BLaER1 treated with 17β-estradiol and CSF1 and Interleukin-3, amounts not matched to agents 10 nM and 100 nM (cell line): ENCODE measurements around the gene PCNX1.

Experiments
- H3K27ac ChIP-seq, 11 experiments: shearing (Covaris generic); formaldehyde crosslinking; 2 replicates each; pipeline ENCODE4 v1.8.1; 2022
- H3K27me3 ChIP-seq, 11 experiments: shearing (Covaris generic); formaldehyde crosslinking; 2 replicates each; pipeline ENCODE4 v1.8.1; 2022
- H3K36me3 ChIP-seq, 11 experiments: shearing (Covaris generic); formaldehyde crosslinking; 2 replicates each; pipeline ENCODE4 v1.8.1; 2022
- H3K4me1 ChIP-seq, 10 experiments: shearing (Covaris generic); formaldehyde crosslinking; 2 replicates each; pipeline ENCODE4 v1.8.1; 2022
- H3K4me2 ChIP-seq, 11 experiments: shearing (Covaris generic); formaldehyde crosslinking; 2 replicates each; pipeline ENCODE4 v1.8.1; 2022
- H3K4me3 ChIP-seq, 10 experiments: shearing (Covaris generic); formaldehyde crosslinking; 2 replicates each; pipeline ENCODE4 v1.8.1; 2022
- H3K9ac ChIP-seq, 11 experiments: shearing (Covaris generic); formaldehyde crosslinking; 2 replicates each; pipeline ENCODE4 v1.8.1; 2022
- H3K9me3 ChIP-seq, 11 experiments: shearing (Covaris generic); formaldehyde crosslinking; replicated peaks in 1 of 11; 2 replicates each; pipeline ENCODE4 v1.8.1; 2022
- H4K20me1 ChIP-seq, 11 experiments: shearing (Covaris generic); formaldehyde crosslinking; 2 replicates each; pipeline ENCODE4 v1.8.1; 2022
- Cebpa-rat ChIP-seq, 11 experiments: shearing (Covaris generic); IDR thresholded peaks; 2 replicates each; pipeline ENCODE4 v1.8.1; 2022

PCNX1 gene

GRCh38 chr14:70887207-70887681 is 20.0 kb upstream of the PCNX1 start:
- peak overlapping the region in 8 of 10 experiments; percentile 1 to 52 (median 23); a peak in 10 of 20 replicates for H3K4me3 ChIP-seq
- peaks cover 0 to 52% (median 0%) of the 10 kb centered on the region in 11 experiments; a peak in 7 of 22 replicates for H3K27me3 ChIP-seq
- H3K4me1 ChIP-seq, result peaks cover 70 to 85% (median 73%) of the 10 kb centered on the region in 10 experiments
- H3K36me3 ChIP-seq, result no peaks in the 10 kb centered on the region
- H3K4me2 ChIP-seq, result peak overlapping the region; percentile 67 to 99 (median 87)
- 0 out of 22 replicates have a peak, but pooled peaks of 1 of the 11 experiments have one; percentile 17 for TF ChIP-seq Cebpa-rat (IDR thresholded peaks at IDR 0.05)
- H3K9ac ChIP-seq, result peak overlapping the region; percentile 31 to 81 (median 61)
- peak overlapping the region; percentile 53 to 87 (median 72) for H3K27ac ChIP-seq
- H3K9me3 ChIP-seq, result no peaks in the 10 kb centered on the region
- peaks cover 0 to 4% (median 0%) of the 10 kb centered on the region in 11 experiments; a peak in 1 of 22 replicates for H4K20me1 ChIP-seq

DNA sequence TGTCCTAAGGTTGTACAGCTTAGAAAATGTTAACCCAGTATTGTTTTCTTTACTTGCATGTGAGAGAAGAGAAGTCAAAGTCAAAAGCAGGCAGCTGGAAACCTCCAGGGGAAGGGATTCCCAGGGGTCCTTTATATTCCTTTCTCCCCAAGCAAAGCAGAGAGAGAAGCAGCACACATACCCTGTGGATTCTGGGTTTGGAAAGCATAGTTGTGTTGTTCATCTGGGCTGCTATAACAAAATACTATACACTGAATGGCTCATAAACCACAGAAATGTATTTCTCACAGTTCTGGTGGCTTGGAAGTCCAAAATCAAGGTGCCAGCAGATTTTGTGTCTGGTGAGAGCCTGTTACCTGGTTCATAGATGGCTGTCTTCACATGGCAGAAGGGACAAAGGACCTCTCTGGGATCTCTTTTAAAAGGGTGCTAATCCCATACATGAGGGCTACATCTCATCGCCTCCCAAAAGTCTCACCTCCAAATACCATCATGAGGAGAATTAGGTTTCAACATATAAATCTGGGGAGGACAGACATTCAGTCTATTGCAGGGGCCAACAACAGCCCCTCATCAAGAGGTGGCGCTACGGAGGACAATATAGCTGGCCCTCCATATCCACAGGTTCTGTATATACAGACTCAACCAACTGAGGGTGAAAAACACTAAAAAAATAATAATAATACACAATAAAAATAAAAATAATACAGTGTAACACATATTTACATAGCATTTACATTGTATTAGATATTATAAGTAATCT is 19.3 kb upstream of the PCNX1 start:
- H3K4me2 ChIP-seq, result peak overlapping the region; percentile 67 to 99 (median 87)

DNA sequence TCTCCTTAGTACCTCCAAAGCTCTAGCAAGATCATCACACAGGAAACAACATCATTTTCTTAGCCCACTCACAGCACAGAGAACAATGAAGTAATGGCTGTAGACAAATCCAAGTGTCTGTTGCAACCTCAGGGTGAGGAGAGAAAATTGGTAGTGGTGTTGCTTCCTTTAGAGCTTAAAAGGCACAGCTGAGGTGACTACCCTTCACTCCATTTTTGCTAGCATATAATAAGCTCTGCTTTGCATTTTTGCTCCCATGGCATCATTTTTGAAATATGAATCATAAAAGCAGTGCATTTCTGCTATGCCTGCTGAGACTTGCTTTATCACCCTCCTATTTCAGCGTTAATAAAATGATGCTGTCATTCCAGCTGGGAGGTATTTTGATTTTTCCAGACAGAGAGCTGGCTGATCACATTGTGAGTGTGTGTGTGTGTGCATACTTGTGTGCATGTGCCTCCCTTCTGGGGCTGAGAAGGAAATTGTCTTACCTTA is 18.5 kb upstream of the PCNX1 start:
- peaks cover 63 to 77% (median 68%) of the 10 kb centered on the region in 10 experiments for H3K4me1 ChIP-seq
- H3K4me2 ChIP-seq, result peak overlapping the region; percentile 67 to 99 (median 87); a peak in 21 of 22 replicates
- no peaks in the 10 kb centered on the region for H3K36me3 ChIP-seq
- H3K27ac ChIP-seq, result peak overlapping the region in 3 of 11 experiments; percentile 82 to 87 (median 83); a peak in 5 of 22 replicates
- peaks cover 0 to 4% (median 0%) of the 10 kb centered on the region in 11 experiments; a peak in 1 of 22 replicates for H4K20me1 ChIP-seq
- peaks cover 0 to 62% (median 0%) of the 10 kb centered on the region in 11 experiments; a peak in 7 of 22 replicates for H3K27me3 ChIP-seq
- no peak overlapping the region for H3K4me3 ChIP-seq
- no peaks in the 10 kb centered on the region for H3K9me3 ChIP-seq
- TF ChIP-seq Cebpa-rat (IDR thresholded peaks at IDR 0.05), result no peak
- H3K9ac ChIP-seq, result no peak overlapping the region

More for the DNA sequence above, 19.3 kb upstream of the PCNX1 start:
- peak overlapping the region; percentile 14 to 81 (median 56); a peak in 20 of 22 replicates for H3K9ac ChIP-seq
- H4K20me1 ChIP-seq, result peaks cover 0 to 4% (median 0%) of the 10 kb centered on the region in 11 experiments; a peak in 1 of 22 replicates
- no peak for TF ChIP-seq Cebpa-rat (IDR thresholded peaks at IDR 0.05)
- peaks cover 0 to 54% (median 0%) of the 10 kb centered on the region in 11 experiments; a peak in 7 of 22 replicates for H3K27me3 ChIP-seq
- H3K27ac ChIP-seq, result peak overlapping the region; percentile 53 to 87 (median 72); a peak in 21 of 22 replicates
- peak overlapping the region in 6 of 10 experiments; percentile 13 to 52 (median 32); a peak in 7 of 20 replicates for H3K4me3 ChIP-seq
- H3K36me3 ChIP-seq, result no peaks in the 10 kb centered on the region
- H3K9me3 ChIP-seq, result no peaks in the 10 kb centered on the region
- peaks cover 63 to 78% (median 68%) of the 10 kb centered on the region in 10 experiments for H3K4me1 ChIP-seq

DNA sequence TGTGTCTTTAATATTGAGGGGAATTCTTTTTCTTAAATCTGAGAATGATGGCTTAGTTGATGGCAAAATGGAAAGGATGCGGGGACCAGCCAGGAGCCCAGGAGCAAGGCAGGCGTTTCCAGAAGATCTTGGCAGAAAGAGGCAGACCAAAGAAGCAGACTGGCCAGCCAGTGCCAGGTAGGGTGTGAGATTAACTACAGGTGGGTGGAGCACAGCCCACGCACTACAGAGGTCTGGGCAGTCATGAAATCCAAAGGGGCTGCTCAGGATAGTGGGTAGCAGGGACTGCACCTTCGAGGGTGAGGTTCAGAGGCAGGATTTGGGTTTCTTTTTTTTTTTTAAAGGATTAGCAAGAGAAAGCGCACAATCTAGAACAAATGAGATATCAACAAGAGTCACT is 17.7 kb upstream of the PCNX1 start:
- Histone ChIP-seq H4K20me1 (peaks cover 0 to 4% (median 0%) of the 10 kb centered on the region in 11 experiments; a peak in 1 of 22 replicates), H3K9me3 (no peaks in the 10 kb centered on the region), H3K4me1 (peaks cover 59 to 74% (median 66%) of the 10 kb centered on the region in 10 experiments), H3K36me3 (no peaks in the 10 kb centered on the region), H3K27ac (no peak overlapping the region), H3K4me2 (peak overlapping the region in 4 of 11 experiments; percentile 89 to 99 (median 92); a peak in 7 of 22 replicates), H3K27me3 (peaks cover 0 to 65% (median 0%) of the 10 kb centered on the region in 11 experiments; a peak in 7 of 22 replicates), H3K4me3 (no peak overlapping the region), H3K9ac (no peak overlapping the region)
- no peak for TF ChIP-seq Cebpa-rat (IDR thresholded peaks at IDR 0.05)

GRCh38 chr14:70890826-70891659 is 16.2 kb upstream of the PCNX1 start:
- Histone ChIP-seq H3K27me3 (peaks cover 0 to 57% (median 0%) of the 10 kb centered on the region in 11 experiments; a peak in 6 of 22 replicates), H3K9me3 (no peaks in the 10 kb centered on the region), H3K36me3 (no peaks in the 10 kb centered on the region), H3K4me2 (peak overlapping the region in 4 of 11 experiments; percentile 2 to 36 (median 27); a peak in 3 of 22 replicates), H4K20me1 (peaks cover 0 to 4% (median 0%) of the 10 kb centered on the region in 11 experiments; a peak in 1 of 22 replicates), H3K4me1 (peaks cover 45 to 59% (median 52%) of the 10 kb centered on the region in 10 experiments), H3K9ac (no peak overlapping the region), H3K27ac (no peak overlapping the region), H3K4me3 (no peak overlapping the region)
- TF ChIP-seq Cebpa-rat (IDR thresholded peaks at IDR 0.05), result no peak

- H3K27me3 ChIP-seq, result peaks cover 0 to 55% (median 0%) of the 10 kb centered on the region in 11 experiments; a peak in 6 of 22 replicates
- H3K4me3 ChIP-seq, result no peak overlapping the region
- H3K4me2 ChIP-seq, result no peak overlapping the region
- H3K9ac ChIP-seq, result no peak overlapping the region
- peaks cover 0 to 6% (median 0%) of the 10 kb centered on the region in 11 experiments; a peak in 3 of 22 replicates for H3K9me3 ChIP-seq
- no peak for TF ChIP-seq Cebpa-rat (IDR thresholded peaks at IDR 0.05)
- H3K36me3 ChIP-seq, result no peaks in the 10 kb centered on the region
- no peak overlapping the region for H3K27ac ChIP-seq
- peaks cover 0 to 4% (median 0%) of the 10 kb centered on the region in 11 experiments; a peak in 1 of 22 replicates for H4K20me1 ChIP-seq
- H3K4me1 ChIP-seq, result peaks cover 38 to 52% (median 45%) of the 10 kb centered on the region in 10 experiments
Observed at GRCh38 chr14:70891737-70892136, 15.5 kb upstream of the PCNX1 start.

DNA sequence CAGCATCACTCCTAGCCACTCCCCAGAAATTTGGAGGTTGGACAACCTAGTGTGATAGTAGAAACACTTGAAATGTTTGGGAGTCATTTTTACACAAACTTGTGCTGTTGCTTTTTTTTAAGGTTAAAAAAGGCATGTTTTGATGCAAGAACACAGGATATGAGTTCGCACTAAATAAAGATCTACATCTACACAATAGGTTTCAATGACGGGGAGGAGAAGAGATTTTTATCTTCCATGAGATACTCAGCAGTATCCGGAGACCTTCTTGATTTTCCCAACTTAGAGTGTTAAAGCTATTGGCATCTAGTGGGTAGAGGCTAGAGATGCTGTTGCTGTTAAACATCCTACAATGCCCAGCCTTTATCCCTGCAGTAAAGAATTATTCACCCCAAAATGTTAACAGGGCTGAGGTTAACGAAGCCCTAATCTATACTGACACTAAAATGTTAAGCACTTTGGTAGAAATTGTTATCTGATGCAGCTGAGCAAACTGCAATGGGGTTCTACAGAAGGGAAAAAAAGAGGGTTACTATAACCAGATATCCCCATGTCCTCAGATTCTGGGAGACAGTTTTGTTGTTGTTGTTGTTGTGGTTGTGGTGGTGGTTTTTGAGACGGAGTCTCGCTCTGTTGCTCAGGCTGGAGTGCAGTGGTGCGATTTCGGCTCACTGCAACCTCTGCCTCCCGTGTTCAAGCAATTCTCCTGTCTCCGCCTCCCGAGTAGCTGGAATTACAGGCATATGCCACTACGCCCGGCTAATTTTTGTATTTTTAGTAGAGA is 14.0 kb upstream of the PCNX1 start:
- no peak overlapping the region for H3K27ac ChIP-seq
- H3K36me3 ChIP-seq, result no peaks in the 10 kb centered on the region
- no peak overlapping the region for H3K4me3 ChIP-seq
- H3K4me2 ChIP-seq, result peak overlapping the region; percentile 7 to 61 (median 48); a peak in 19 of 22 replicates
- H3K9me3 ChIP-seq, result peaks cover 0 to 9% (median 0%) of the 10 kb centered on the region in 11 experiments; a peak in 3 of 22 replicates
- peaks cover 0 to 51% (median 0%) of the 10 kb centered on the region in 11 experiments; a peak in 6 of 22 replicates for H3K27me3 ChIP-seq
- peaks cover 23 to 37% (median 29%) of the 10 kb centered on the region in 10 experiments for H3K4me1 ChIP-seq
- H4K20me1 ChIP-seq, result no peaks in the 10 kb centered on the region
- no peak overlapping the region for H3K9ac ChIP-seq
- no peak for TF ChIP-seq Cebpa-rat (IDR thresholded peaks at IDR 0.05)
